GM12878 (cell line): ENCODE measurements around the gene ME2.

ENCODE experiments used
- CHD4 ChIP-seq: fragments of 200-600 bp; sonication (generic); IDR thresholded peaks from 2 replicates; pipeline ENCODE4 v1.6.1; 2016; ENCODE audit warnings: mild to moderate bottlenecking
- CREM ChIP-seq: IDR thresholded peaks from 2 replicates; pipeline ENCODE4 v1.6.1; 2014; ENCODE audit warnings: antibody characterized with exemption, low read depth
- EGR1 ChIP-seq, 2 experiments: IDR thresholded peaks; 1 replicate in 1 of 2; 2 replicates in 1 of 2; pipeline ENCODE4 v1.6.1; 2011 to 2012; ENCODE audit warnings: low read depth in 2 of 2, low read length in 2 of 2, borderline replicate concordance in 1 of 2, mild to moderate bottlenecking in 1 of 2, moderate library complexity in 1 of 2
- FOXM1 ChIP-seq: IDR thresholded peaks from 2 replicates; pipeline ENCODE4 v1.6.1; 2012; ENCODE audit warnings: low read depth, mild to moderate bottlenecking, inconsistent platforms, low read length, moderate library complexity
- KDM1A ChIP-seq: fragments of 200-600 bp; sonication (generic); IDR thresholded peaks from 2 replicates; pipeline ENCODE4 v1.6.1; 2016; ENCODE audit warnings: borderline replicate concordance
- POLR2A ChIP-seq: IDR thresholded peaks from 2 replicates; pipeline ENCODE4 v1.6.1; 2011; ENCODE audit warnings: low read depth, mild to moderate bottlenecking, low read length
- POLR2AphosphoS5 ChIP-seq: IDR thresholded peaks from 2 replicates; pipeline ENCODE4 v1.6.1; 2011; ENCODE audit warnings: mild to moderate bottlenecking, low read length, inconsistent platforms
- RCOR1 ChIP-seq: conservative IDR thresholded peaks from 2 replicates; pipeline ENCODE4 v1.6.1; 2012; ENCODE audit warnings: low read depth, low read length, improper control_type of control experiment
- TAF1 ChIP-seq: IDR thresholded peaks from 2 replicates; pipeline ENCODE4 v1.6.1; 2011; ENCODE audit warnings: mild to moderate bottlenecking, low read depth, low read length, borderline replicate concordance
- TF ChIP-seq, protein P1 (sequence below): IDR thresholded peaks from 2 replicates; pipeline ENCODE4 v1.6.1; 2011; ENCODE audit warnings: borderline replicate concordance, low read depth, mild to moderate bottlenecking, moderate library complexity, mixed read lengths, low read length; ENCODE audit not compliant: insufficient read depth; ENCODE audit errors: extremely low read length
- TF ChIP-seq, protein P2 (sequence below), 3 experiments: IDR thresholded peaks in 2 of 3; conservative IDR thresholded peaks in 1 of 3; 2 replicates each; pipeline ENCODE4 v1.5.1; 2011; ENCODE audit warnings: low read depth in 3 of 3, low read length in 3 of 3, mild to moderate bottlenecking in 3 of 3, control low read depth in 2 of 3, moderate library complexity in 2 of 3, inconsistent platforms in 1 of 3, mixed read lengths in 1 of 3; ENCODE audit not compliant: control insufficient read depth in 2 of 3, insufficient read depth in 1 of 3; ENCODE audit errors: extremely low read depth in 1 of 3
- TF ChIP-seq, protein P3 (sequence below): IDR thresholded peaks from 2 replicates; pipeline ENCODE4 v1.6.1; 2012; ENCODE audit warnings: mild to moderate bottlenecking, low read depth, low read length
- TF ChIP-seq, protein P4 (sequence below): fragments of 450-650 bp; IDR thresholded peaks from 2 replicates; pipeline ENCODE4 v1.6.1; 2017; ENCODE audit warnings: mild to moderate bottlenecking

DNA sequence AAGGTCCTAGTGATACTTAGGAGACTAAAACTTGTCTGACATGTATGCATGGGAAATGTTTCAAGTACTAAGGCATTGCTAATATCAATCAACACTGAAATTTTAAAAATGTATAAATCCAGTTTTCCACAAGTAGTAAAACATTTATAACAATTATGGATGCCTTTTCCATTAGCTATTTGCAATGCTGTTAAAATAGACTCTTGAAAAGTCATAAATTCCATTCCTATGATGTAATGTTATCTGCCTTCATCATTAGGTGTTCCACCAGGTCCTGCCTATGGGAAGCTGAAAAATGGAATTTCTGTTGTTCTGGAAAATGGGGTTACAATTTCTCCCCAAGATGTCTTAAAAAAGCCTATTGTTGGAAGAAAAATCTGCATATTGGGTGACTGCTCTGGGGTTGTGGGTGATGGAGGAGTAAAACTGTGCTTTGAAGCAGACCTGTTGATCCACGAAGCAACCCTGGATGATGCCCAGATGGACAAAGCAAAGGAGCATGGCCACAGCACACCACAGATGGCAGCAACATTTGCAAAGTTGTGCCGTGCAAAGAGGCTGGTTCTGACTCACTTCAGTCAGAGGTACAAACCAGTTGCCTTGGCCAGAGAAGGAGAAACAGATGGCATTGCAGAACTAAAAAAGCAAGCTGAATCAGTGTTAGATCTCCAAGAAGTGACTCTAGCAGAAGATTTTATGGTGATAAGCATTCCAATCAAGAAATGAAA is 107.6 kb downstream of the ME2 start:
- TF ChIP-seq POLR2AphosphoS5 (no peak), RCOR1 (no peak), POLR2A (no peak), FOXM1 (no peak), KDM1A (no peak), EGR1 (IDR thresholded peaks at IDR 0.05; ENCODE audit: borderline replicate concordance in 1 of 2, low read depth in 2 of 2, low read length in 2 of 2) (no peak), TAF1 (no peak), CREM (no peak), CHD4 (no peak)
- TF ChIP-seq, protein P1, sequence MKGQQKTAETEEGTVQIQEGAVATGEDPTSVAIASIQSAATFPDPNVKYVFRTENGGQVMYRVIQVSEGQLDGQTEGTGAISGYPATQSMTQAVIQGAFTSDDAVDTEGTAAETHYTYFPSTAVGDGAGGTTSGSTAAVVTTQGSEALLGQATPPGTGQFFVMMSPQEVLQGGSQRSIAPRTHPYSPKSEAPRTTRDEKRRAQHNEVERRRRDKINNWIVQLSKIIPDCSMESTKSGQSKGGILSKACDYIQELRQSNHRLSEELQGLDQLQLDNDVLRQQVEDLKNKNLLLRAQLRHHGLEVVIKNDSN = no peak
- TF ChIP-seq, protein P2, sequence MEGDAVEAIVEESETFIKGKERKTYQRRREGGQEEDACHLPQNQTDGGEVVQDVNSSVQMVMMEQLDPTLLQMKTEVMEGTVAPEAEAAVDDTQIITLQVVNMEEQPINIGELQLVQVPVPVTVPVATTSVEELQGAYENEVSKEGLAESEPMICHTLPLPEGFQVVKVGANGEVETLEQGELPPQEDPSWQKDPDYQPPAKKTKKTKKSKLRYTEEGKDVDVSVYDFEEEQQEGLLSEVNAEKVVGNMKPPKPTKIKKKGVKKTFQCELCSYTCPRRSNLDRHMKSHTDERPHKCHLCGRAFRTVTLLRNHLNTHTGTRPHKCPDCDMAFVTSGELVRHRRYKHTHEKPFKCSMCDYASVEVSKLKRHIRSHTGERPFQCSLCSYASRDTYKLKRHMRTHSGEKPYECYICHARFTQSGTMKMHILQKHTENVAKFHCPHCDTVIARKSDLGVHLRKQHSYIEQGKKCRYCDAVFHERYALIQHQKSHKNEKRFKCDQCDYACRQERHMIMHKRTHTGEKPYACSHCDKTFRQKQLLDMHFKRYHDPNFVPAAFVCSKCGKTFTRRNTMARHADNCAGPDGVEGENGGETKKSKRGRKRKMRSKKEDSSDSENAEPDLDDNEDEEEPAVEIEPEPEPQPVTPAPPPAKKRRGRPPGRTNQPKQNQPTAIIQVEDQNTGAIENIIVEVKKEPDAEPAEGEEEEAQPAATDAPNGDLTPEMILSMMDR (IDR thresholded peaks at IDR 0.05 in 2 of 3, conservative IDR thresholded peaks at IDR 0.05 in 1 of 3; ENCODE audit: control insufficient read depth in 2 of 3, extremely low read depth in 1 of 3, insufficient read depth in 1 of 3, low read depth in 3 of 3, low read length in 3 of 3) = no peak
- TF ChIP-seq, protein P3, sequence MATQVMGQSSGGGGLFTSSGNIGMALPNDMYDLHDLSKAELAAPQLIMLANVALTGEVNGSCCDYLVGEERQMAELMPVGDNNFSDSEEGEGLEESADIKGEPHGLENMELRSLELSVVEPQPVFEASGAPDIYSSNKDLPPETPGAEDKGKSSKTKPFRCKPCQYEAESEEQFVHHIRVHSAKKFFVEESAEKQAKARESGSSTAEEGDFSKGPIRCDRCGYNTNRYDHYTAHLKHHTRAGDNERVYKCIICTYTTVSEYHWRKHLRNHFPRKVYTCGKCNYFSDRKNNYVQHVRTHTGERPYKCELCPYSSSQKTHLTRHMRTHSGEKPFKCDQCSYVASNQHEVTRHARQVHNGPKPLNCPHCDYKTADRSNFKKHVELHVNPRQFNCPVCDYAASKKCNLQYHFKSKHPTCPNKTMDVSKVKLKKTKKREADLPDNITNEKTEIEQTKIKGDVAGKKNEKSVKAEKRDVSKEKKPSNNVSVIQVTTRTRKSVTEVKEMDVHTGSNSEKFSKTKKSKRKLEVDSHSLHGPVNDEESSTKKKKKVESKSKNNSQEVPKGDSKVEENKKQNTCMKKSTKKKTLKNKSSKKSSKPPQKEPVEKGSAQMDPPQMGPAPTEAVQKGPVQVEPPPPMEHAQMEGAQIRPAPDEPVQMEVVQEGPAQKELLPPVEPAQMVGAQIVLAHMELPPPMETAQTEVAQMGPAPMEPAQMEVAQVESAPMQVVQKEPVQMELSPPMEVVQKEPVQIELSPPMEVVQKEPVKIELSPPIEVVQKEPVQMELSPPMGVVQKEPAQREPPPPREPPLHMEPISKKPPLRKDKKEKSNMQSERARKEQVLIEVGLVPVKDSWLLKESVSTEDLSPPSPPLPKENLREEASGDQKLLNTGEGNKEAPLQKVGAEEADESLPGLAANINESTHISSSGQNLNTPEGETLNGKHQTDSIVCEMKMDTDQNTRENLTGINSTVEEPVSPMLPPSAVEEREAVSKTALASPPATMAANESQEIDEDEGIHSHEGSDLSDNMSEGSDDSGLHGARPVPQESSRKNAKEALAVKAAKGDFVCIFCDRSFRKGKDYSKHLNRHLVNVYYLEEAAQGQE = no peak
- TF ChIP-seq, protein P4, sequence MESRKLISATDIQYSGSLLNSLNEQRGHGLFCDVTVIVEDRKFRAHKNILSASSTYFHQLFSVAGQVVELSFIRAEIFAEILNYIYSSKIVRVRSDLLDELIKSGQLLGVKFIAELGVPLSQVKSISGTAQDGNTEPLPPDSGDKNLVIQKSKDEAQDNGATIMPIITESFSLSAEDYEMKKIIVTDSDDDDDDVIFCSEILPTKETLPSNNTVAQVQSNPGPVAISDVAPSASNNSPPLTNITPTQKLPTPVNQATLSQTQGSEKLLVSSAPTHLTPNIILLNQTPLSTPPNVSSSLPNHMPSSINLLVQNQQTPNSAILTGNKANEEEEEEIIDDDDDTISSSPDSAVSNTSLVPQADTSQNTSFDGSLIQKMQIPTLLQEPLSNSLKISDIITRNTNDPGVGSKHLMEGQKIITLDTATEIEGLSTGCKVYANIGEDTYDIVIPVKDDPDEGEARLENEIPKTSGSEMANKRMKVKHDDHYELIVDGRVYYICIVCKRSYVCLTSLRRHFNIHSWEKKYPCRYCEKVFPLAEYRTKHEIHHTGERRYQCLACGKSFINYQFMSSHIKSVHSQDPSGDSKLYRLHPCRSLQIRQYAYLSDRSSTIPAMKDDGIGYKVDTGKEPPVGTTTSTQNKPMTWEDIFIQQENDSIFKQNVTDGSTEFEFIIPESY = no peak
